Measurements from ENCODE around the gene ADPRM. TPM values are rescaled to one million over a fixed set of nuclear protein-coding genes. Genes with fewer than 3 reads are reported as not detected.
A peak's percentile ranks its signal among the peaks of the same experiment; 100 is the strongest.

The ADPRM gene
- total and polyA plus RNA-seq, 4 donors: 3.7 to 10.8 (median 6.7) TPM

GRCh38 chr17:10754861-10755591, 57.6 kb downstream of the ADPRM start:
- H3K4me3 ChIP-seq (ENCODE audit: low read depth in 1 of 3, low read length in 3 of 3): no peak overlapping the region
- H3K9ac ChIP-seq (ENCODE audit: low read depth in 1 of 2, low read length in 2 of 2): no peak overlapping the region
- DNase-seq (ENCODE audit: low spot score): no peak
- peak overlapping the region; percentile 86 to 87 for H3K27ac ChIP-seq (ENCODE audit: low read depth in 1 of 2, low read length in 2 of 2)
- H3K27me3 ChIP-seq (ENCODE audit: control insufficient read depth in 4 of 4, insufficient read depth in 4 of 4, low read length in 3 of 4): no peaks in the 10 kb centered on the region
- no peaks in the 10 kb centered on the region for H3K9me3 ChIP-seq (ENCODE audit: control insufficient read depth in 4 of 4, low read length in 3 of 4)
- H3K4me1 ChIP-seq (ENCODE audit: control insufficient read depth in 4 of 4, insufficient read depth in 4 of 4, low read length in 3 of 4): peaks cover 15 to 49% (median 34%) of the 10 kb centered on the region in 4 donors
- H3K36me3 ChIP-seq (ENCODE audit: control insufficient read depth in 4 of 4, insufficient read depth in 3 of 4, low read depth in 1 of 4, low read length in 3 of 4): peaks cover 0 to 3% (median 0%) of the 10 kb centered on the region in 4 donors
- TF ChIP-seq JUND (IDR thresholded peaks at IDR 0.05) (no peak), FOXA2 (IDR thresholded peaks at IDR 0.05) (no peak), GABPA (IDR thresholded peaks at IDR 0.05 in 1 of 2, conservative IDR thresholded peaks at IDR 0.05 in 1 of 2) (no peak), FOXA1 (IDR thresholded peaks at IDR 0.05) (no peak), SP1 (IDR thresholded peaks at IDR 0.05) (no peak), TAF1 (conservative IDR thresholded peaks at IDR 0.05) (no peak), HNF4G (IDR thresholded peaks at IDR 0.05) (no peak), RXRA (IDR thresholded peaks at IDR 0.05) (no peak), YY1 (IDR thresholded peaks at IDR 0.05) (no peak), EGR1 (IDR thresholded peaks at IDR 0.05; ENCODE audit: low read depth in 2 of 2) (no peak), REST (IDR thresholded peaks at IDR 0.05) (no peak), HNF4A (conservative IDR thresholded peaks at IDR 0.05) (no peak), RAD21 (IDR thresholded peaks at IDR 0.05) (no peak), NR2F2 (IDR thresholded peaks at IDR 0.05) (no peak)
- TF ChIP-seq, protein P1, sequence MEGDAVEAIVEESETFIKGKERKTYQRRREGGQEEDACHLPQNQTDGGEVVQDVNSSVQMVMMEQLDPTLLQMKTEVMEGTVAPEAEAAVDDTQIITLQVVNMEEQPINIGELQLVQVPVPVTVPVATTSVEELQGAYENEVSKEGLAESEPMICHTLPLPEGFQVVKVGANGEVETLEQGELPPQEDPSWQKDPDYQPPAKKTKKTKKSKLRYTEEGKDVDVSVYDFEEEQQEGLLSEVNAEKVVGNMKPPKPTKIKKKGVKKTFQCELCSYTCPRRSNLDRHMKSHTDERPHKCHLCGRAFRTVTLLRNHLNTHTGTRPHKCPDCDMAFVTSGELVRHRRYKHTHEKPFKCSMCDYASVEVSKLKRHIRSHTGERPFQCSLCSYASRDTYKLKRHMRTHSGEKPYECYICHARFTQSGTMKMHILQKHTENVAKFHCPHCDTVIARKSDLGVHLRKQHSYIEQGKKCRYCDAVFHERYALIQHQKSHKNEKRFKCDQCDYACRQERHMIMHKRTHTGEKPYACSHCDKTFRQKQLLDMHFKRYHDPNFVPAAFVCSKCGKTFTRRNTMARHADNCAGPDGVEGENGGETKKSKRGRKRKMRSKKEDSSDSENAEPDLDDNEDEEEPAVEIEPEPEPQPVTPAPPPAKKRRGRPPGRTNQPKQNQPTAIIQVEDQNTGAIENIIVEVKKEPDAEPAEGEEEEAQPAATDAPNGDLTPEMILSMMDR (IDR thresholded peaks at IDR 0.05; ENCODE audit: low read depth, low read length, missing input control): no peak
- TF ChIP-seq, protein P2, sequence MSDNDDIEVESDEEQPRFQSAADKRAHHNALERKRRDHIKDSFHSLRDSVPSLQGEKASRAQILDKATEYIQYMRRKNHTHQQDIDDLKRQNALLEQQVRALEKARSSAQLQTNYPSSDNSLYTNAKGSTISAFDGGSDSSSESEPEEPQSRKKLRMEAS (IDR thresholded peaks at IDR 0.05): no peak
- 72% methylated on average over 14 of the region's 14 CpGs for WGBS

- peak overlapping the region; percentile 86 to 87 for H3K27ac ChIP-seq (ENCODE audit: low read depth in 1 of 2, low read length in 2 of 2)
- DNase-seq (ENCODE audit: low spot score): no peak
- H3K36me3 ChIP-seq (ENCODE audit: control insufficient read depth in 4 of 4, insufficient read depth in 3 of 4, low read depth in 1 of 4, low read length in 3 of 4): peaks cover 0 to 3% (median 0%) of the 10 kb centered on the region in 4 donors
- 87% methylated on average over 3 of the region's 3 CpGs for WGBS
- peaks cover 15 to 44% (median 34%) of the 10 kb centered on the region in 4 donors for H3K4me1 ChIP-seq (ENCODE audit: control insufficient read depth in 4 of 4, insufficient read depth in 4 of 4, low read length in 3 of 4)
- no peaks in the 10 kb centered on the region for H3K9me3 ChIP-seq (ENCODE audit: control insufficient read depth in 4 of 4, low read length in 3 of 4)
- no peak overlapping the region for H3K9ac ChIP-seq (ENCODE audit: low read depth in 1 of 2, low read length in 2 of 2)
- TF ChIP-seq, protein P2 (IDR thresholded peaks at IDR 0.05): no peak
- no peak for TF ChIP-seq GABPA (IDR thresholded peaks at IDR 0.05 in 1 of 2, conservative IDR thresholded peaks at IDR 0.05 in 1 of 2)
- no peaks in the 10 kb centered on the region for H3K27me3 ChIP-seq (ENCODE audit: control insufficient read depth in 4 of 4, insufficient read depth in 4 of 4, low read length in 3 of 4)
- no peak overlapping the region for H3K4me3 ChIP-seq (ENCODE audit: low read depth in 1 of 3, low read length in 3 of 3)
These were observed 58.3 kb downstream of the ADPRM start for GRCh38 chr17:10755592-10756127.

Data from liver (tissue), 9 donors.